Iris pigment epithelial cell (primary cell): ENCODE data around the gene ISM2.
"Not testable (repeated sequence)": the region's sequence is repeated elsewhere in the genome, so short reads cannot be mapped to it uniquely, and the experiment has no call there.

Experiments used
- DNase-seq: peaks from one replicate; pipeline ENCODE4 v3.0.0-alpha.2; 2011; ENCODE audit warnings: low read depth

Gene ISM2

GRCh38 chr14:77498120-77498979 is at the start of gene ISM2:
Gene ISM2 (minus strand): TSS chr14:77498816. CDS start chr14:77498793, 23 bp downstream.
- peak; percentile 39 for DNase-seq

- DNase-seq: no peak
These were observed 49.0 kb upstream of the ISM2 start for GRCh38 chr14:77547512-77548180.

- DNase-seq: not testable (repeated sequence)
These were observed 46.6 kb upstream of the ISM2 start for GRCh38 chr14:77545171-77545570.

GRCh38 chr14:77544571-77544970 is 46.0 kb upstream of the ISM2 start:
- no peak for DNase-seq

- peak; percentile 71 for DNase-seq
These were observed 45.2 kb upstream of the ISM2 start for GRCh38 chr14:77543637-77544334.

- peak; percentile 12 for DNase-seq
These were observed 44.6 kb upstream of the ISM2 start for GRCh38 chr14:77543240-77543551.

- DNase-seq: peak; percentile 35
These were observed 44.0 kb upstream of the ISM2 start for GRCh38 chr14:77542421-77543239.

GRCh38 chr14:77541905-77542304 is 43.3 kb upstream of the ISM2 start:
- DNase-seq: no peak

GRCh38 chr14:77536951-77537350 is 38.3 kb upstream of the ISM2 start:
- not testable (repeated sequence) for DNase-seq

- no peak for DNase-seq
These were observed 32.5 kb upstream of the ISM2 start for GRCh38 chr14:77531071-77531470.

GRCh38 chr14:77529963-77530362 is 31.3 kb upstream of the ISM2 start:
- no peak for DNase-seq

GRCh38 chr14:77529213-77529612 is 30.6 kb upstream of the ISM2 start:
- peak; percentile 47 for DNase-seq

- DNase-seq: not testable (repeated sequence)
These were observed 30.1 kb upstream of the ISM2 start for GRCh38 chr14:77528701-77529100.

- DNase-seq: no peak
These were observed 27.6 kb upstream of the ISM2 start for GRCh38 chr14:77526266-77526665.

GRCh38 chr14:77524536-77524935 is 25.9 kb upstream of the ISM2 start:
- no peak for DNase-seq

GRCh38 chr14:77523109-77523508 is 24.5 kb upstream of the ISM2 start:
- no peak for DNase-seq

- no peak for DNase-seq
These were observed 21.9 kb upstream of the ISM2 start for GRCh38 chr14:77520555-77520954.

GRCh38 chr14:77516126-77516525 is 17.5 kb upstream of the ISM2 start:
- peak; percentile 43 for DNase-seq

- DNase-seq: peak; percentile 58
These were observed 13.0 kb upstream of the ISM2 start for GRCh38 chr14:77511486-77512162.

GRCh38 chr14:77509366-77509765 is 10.8 kb upstream of the ISM2 start:
- no peak for DNase-seq

- DNase-seq: no peak
These were observed 10.3 kb upstream of the ISM2 start for GRCh38 chr14:77508876-77509275.
